Measurements from ENCODE around the gene KLHL6. TPM values are rescaled to one million over a fixed set of nuclear protein-coding genes. Genes with fewer than 3 reads are reported as not detected.
"Not testable (repeated sequence)": the region's sequence is repeated elsewhere in the genome, so short reads cannot be mapped to it uniquely, and the experiment has no call there.

Gene KLHL6
- total RNA-seq, 1 donor from 2014 or later = 36.7 TPM

DNA sequence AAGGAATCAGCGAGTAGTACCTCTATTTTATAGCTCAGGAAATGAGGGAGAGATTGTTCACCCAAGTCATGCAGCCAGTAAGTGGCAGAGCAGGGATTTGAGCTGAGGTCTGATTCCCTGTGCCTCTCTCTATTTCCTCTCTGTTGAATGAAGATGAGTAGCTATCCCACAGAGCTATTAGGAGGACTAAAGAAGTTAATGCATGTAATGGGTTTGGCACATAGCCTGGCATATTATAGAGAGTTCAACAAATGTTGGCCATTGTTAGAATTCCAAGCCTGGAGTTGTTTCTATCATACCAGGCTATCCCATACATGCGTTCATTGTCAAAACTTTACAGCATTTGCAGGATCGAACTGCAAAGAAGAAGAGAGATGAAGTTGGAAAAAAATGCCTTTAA is 21.8 kb upstream of the KLHL6 start:
- DNase-seq (no peak), ATAC-seq (no peak)
- Histone ChIP-seq H3K27ac (no peak overlapping the region), H3K36me3 (no peaks in the 10 kb centered on the region), H3K4me1 (no peaks in the 10 kb centered on the region), H3K9me3 (no peaks in the 10 kb centered on the region), H3K4me3 (no peak overlapping the region), H3K27me3 (ENCODE audit: low read depth) (no peaks in the 10 kb centered on the region)
- TF ChIP-seq, protein P1, sequence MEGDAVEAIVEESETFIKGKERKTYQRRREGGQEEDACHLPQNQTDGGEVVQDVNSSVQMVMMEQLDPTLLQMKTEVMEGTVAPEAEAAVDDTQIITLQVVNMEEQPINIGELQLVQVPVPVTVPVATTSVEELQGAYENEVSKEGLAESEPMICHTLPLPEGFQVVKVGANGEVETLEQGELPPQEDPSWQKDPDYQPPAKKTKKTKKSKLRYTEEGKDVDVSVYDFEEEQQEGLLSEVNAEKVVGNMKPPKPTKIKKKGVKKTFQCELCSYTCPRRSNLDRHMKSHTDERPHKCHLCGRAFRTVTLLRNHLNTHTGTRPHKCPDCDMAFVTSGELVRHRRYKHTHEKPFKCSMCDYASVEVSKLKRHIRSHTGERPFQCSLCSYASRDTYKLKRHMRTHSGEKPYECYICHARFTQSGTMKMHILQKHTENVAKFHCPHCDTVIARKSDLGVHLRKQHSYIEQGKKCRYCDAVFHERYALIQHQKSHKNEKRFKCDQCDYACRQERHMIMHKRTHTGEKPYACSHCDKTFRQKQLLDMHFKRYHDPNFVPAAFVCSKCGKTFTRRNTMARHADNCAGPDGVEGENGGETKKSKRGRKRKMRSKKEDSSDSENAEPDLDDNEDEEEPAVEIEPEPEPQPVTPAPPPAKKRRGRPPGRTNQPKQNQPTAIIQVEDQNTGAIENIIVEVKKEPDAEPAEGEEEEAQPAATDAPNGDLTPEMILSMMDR (IDR thresholded peaks at IDR 0.05) = no peak
- intact Hi-C loops (cut with DNase I) = no loop called here

DNA sequence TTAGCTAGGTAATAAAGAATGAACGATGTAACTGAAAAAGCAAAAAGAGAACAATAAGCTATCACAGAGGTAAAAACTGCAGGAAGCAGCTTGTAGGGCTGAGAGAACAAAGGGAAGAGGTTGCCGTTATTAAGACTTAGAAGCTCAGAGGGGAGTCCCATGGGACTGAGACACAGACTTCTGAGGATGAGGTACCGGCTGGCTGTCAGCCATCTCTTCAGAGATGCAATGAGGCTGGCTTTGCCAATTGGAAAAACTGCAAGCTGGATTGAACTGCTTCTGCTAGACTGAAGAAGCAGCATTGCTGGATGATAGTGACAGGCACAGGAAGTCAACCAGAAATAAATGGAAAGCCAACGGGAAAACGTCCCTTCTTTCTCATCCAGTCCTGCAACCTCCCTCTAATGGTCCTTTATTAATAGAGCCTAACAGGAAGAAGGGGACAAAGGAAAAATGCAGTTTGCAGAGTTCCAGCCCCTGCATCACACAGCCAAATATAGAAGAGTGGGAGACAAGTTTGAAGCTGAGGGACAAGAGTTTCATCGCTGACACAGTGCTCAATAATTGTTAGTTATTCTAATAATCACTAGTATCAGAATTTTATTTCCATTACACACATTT is 21.1 kb upstream of the KLHL6 start:
- no peaks in the 10 kb centered on the region for H3K9me3 ChIP-seq
- no peaks in the 10 kb centered on the region for H3K27me3 ChIP-seq (ENCODE audit: low read depth)
- no peak overlapping the region for H3K4me3 ChIP-seq
- TF ChIP-seq, protein P1 (IDR thresholded peaks at IDR 0.05) = no peak
- ATAC-seq (no peak), DNase-seq (no peak)
- no peaks in the 10 kb centered on the region for H3K36me3 ChIP-seq
- no peak overlapping the region for H3K27ac ChIP-seq
- no peaks in the 10 kb centered on the region for H3K4me1 ChIP-seq
- intact Hi-C loops (cut with DNase I) = no loop called here

DNA sequence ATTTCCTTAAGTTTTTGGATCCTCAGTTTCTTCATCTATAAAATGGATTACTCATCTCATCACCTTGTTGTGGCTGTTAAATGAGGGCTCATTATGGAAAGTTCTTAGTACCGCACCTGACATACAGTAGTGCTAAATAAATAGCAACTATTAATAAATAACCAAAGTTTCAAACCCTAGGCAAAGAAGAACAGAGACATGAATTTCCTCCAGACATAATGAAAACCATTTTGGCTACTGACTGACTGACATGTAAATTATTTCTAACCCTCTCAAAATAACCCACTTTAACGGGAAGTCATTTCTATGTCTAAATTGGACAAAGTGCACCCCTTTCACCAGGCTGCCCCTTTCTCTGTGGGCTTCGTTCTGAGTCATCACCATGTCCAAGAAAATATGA is 17.4 kb upstream of the KLHL6 start:
- intact Hi-C loops (cut with DNase I) = no loop called here
- no peak overlapping the region for H3K27ac ChIP-seq
- ATAC-seq (no peak), DNase-seq (no peak)
- H3K4me1 ChIP-seq = no peaks in the 10 kb centered on the region
- H3K4me3 ChIP-seq = no peak overlapping the region
- H3K27me3 ChIP-seq (ENCODE audit: low read depth) = no peaks in the 10 kb centered on the region
- no peaks in the 10 kb centered on the region for H3K9me3 ChIP-seq
- TF ChIP-seq, protein P1 (IDR thresholded peaks at IDR 0.05) = no peak
- no peaks in the 10 kb centered on the region for H3K36me3 ChIP-seq

DNA sequence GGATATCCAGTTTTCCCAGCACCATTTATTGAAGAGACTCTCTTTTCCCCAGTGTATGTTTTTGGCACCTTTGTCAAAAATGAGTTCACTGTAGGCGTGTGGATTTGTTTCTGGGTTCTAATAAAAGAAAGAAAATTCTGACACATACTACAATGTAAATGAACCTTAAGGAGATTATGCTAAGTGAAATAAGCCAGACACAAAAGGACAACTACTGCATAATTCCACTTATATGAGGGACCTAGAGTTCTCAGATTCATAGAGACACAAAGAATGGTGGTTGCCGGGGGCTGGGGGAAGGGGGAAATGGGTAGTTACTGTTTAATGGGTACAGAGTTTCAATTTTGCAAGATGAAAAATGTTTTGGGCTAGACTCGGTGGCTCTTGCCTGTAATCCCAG is 14.7 kb upstream of the KLHL6 start:
- H3K9me3 ChIP-seq; intact Hi-C loops (cut with DNase I): not testable (repeated sequence)

DNA sequence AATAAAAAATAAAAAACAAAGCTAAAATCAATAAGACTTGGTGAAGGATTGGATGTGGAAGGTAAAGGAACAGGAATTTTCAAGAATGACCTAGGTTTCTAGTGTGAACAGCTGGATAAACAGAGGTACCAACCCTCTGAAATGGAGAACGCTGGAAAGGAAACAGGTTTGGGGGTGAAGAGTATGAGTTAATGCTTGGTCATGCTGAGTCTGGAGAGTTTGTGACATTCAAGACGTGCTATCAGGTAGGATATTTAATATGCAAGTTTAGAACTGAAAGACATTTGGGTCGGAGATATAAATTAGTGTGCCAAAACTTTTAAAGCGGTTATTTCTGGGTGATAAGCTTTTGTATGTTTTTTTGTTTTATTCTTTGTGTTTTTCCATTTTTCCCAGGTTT is 11.4 kb upstream of the KLHL6 start:
- TF ChIP-seq, protein P1 (IDR thresholded peaks at IDR 0.05) = no peak
- H3K9me3 ChIP-seq = no peaks in the 10 kb centered on the region
- H3K4me1 ChIP-seq = peaks cover 4% of the 10 kb centered on the region
- intact Hi-C loops (cut with DNase I) = no loop called here
- no peak overlapping the region for H3K4me3 ChIP-seq
- DNase-seq (no peak), ATAC-seq (no peak)
- H3K36me3 ChIP-seq = no peaks in the 10 kb centered on the region
- H3K27ac ChIP-seq = no peak overlapping the region
- H3K27me3 ChIP-seq (ENCODE audit: low read depth) = no peaks in the 10 kb centered on the region

More for the DNA sequence above, 14.7 kb upstream of the KLHL6 start:
- not testable (repeated sequence) for H3K27me3 ChIP-seq (ENCODE audit: low read depth); ATAC-seq; H3K4me1 ChIP-seq; DNase-seq; H3K4me3 ChIP-seq; H3K27ac ChIP-seq; H3K36me3 ChIP-seq

DNA sequence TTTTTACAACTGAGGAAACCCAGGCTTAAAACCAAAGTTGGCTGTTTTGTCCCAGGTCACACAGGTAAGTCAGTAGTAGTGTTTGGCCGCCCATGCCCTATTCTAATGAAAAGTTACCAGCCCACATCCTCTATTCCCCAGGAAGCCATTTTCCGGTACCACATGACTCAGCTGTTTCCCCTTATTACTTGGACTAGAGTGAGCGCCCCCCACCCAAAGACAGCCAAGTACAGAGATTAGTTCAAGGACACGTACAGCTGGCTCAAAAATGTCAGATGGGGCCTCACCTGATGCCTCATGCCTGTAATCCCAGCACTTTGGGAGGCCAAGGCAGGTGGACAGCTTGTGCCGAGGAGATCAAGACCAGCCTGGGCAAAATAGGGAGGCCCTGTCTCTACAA is 8.5 kb upstream of the KLHL6 start:
- DNase-seq (no peak), ATAC-seq (no peak)
- TF ChIP-seq, protein P1 (IDR thresholded peaks at IDR 0.05) = no peak
- Histone ChIP-seq H3K4me1 (peaks cover 4% of the 10 kb centered on the region), H3K36me3 (no peaks in the 10 kb centered on the region), H3K27me3 (ENCODE audit: low read depth) (no peaks in the 10 kb centered on the region), H3K27ac (no peak overlapping the region), H3K4me3 (no peak overlapping the region), H3K9me3 (no peaks in the 10 kb centered on the region)
- intact Hi-C loops (cut with DNase I) = no loop called here

Data from lower lobe of right lung (tissue), 2 donors.